Astrocyte of the cerebellum (primary cell): ENCODE measurements around the gene ZBTB46.

ENCODE experiments used
- DNase-seq: peaks from one replicate; pipeline ENCODE4 v3.0.0-alpha.2; 2011; ENCODE audit warnings: low read depth
- H3K4me3 ChIP-seq: 2 replicates; pipeline ENCODE4 v1.5.1; 2011; ENCODE audit warnings: mild to moderate bottlenecking, low read depth, low read length, moderate library complexity
- in situ Hi-C: cut with HindIII; loops from 2 replicates; pipeline ENCODE4 v1.10.0; 2017; ENCODE audit warnings: low sequenced_read_pairs
- TF ChIP-seq, protein P1 (sequence below): IDR thresholded peaks from 2 replicates; pipeline ENCODE4 v1.5.1; 2012; ENCODE audit warnings: low read length, low read depth, moderate library complexity, mild to moderate bottlenecking; ENCODE audit errors: missing control alignments

Gene ZBTB46

DNA sequence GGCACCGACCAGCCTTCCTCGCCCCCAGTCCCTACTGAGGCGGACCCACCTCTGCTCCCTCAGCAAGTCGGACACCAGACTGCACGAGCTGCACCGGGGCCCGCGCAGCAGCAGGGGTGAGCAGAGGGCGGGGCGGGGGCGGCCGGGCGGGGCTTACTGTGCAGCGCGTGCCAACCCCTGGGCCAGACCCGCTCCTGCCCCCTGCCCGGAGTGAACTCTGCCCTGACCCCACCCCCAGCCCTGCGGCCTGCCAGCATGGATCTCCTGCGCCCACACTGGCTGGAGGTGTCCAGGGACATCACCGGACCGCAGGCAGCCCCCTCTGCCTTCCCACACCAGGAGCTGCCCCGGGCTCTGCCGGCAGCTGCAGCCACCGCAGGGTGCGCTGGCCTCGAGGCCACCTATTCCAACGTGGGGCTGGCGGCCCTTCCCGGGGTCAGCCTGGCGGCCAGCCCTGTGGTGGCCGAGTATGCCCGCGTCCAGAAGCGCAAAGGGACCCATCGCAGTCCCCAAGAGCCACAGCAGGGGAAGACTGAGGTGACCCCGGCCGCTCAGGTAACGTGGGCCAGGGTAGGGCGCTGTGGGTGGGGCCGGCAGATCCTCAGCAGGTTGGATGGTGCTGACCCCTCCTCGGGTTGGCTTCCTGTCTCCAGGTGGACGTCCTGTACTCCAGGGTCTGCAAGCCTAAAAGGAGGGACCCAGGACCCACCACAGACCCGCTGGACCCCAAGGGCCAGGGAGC, 92.9 kb downstream of the ZBTB46 start:
- DNase-seq: no peak
- H3K4me3 ChIP-seq: no peak overlapping the region
- in situ Hi-C loops: no loop called here
- TF ChIP-seq, protein P1, sequence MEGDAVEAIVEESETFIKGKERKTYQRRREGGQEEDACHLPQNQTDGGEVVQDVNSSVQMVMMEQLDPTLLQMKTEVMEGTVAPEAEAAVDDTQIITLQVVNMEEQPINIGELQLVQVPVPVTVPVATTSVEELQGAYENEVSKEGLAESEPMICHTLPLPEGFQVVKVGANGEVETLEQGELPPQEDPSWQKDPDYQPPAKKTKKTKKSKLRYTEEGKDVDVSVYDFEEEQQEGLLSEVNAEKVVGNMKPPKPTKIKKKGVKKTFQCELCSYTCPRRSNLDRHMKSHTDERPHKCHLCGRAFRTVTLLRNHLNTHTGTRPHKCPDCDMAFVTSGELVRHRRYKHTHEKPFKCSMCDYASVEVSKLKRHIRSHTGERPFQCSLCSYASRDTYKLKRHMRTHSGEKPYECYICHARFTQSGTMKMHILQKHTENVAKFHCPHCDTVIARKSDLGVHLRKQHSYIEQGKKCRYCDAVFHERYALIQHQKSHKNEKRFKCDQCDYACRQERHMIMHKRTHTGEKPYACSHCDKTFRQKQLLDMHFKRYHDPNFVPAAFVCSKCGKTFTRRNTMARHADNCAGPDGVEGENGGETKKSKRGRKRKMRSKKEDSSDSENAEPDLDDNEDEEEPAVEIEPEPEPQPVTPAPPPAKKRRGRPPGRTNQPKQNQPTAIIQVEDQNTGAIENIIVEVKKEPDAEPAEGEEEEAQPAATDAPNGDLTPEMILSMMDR: no peak

DNA sequence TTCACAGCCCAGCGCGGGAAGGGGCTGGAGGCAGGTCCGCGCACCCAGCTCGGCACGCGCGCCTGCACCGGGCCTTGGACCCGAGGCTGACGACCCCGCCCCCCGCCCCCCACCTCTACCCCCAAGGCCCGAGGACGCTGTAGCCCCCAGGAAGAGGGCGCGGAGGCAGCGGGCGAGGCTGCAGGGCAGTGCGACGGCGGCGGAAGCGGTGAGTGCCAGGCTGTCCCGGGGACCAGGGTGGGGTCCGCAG, 93.4 kb downstream of the ZBTB46 start:
- no peak overlapping the region for H3K4me3 ChIP-seq
- in situ Hi-C loops: no loop called here
- DNase-seq: no peak
- TF ChIP-seq, protein P1: no peak

DNA sequence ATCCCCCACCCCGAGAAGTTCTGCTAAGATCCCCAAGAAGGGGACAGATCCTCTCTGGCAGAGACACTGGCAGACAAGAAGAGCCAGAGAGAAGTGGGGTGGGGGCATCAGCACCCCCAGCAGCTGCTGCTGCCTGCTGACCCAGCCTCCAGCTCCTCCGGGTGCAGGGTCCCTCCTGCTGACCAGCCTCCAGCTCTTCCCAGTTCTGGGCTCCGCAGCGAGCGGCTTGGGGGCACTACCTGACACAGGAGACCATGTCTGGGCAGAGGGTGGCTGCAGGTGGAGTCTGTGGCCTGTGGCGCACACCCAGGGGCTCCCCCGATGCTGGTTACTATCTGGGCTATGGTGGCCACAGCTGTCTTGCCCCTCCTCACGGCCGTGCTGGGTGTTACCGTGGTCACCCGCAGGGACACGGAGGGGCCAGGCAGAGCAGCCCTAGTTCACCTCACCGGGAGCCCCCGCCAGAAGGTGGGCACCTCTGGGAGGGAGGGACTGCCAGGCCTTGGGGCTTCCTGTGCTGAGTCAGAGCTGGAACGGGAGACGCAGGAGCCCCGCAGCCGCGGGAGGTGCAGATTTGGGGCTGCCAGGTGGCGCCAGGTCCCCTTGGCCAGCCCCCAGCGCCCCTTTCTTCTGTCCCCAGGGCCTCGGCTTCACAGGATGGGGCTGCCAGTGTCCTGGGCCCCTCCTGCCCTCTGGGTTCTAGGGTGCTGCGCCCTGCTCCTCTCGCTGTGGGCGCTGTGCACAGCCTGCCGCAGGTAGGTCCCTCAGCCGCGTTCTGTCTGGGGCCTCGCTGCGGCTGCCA, 94.0 kb downstream of the ZBTB46 start:
- no peak overlapping the region for H3K4me3 ChIP-seq
- DNase-seq: no peak
- TF ChIP-seq, protein P1: no peak
- in situ Hi-C loops: no loop called here

DNA sequence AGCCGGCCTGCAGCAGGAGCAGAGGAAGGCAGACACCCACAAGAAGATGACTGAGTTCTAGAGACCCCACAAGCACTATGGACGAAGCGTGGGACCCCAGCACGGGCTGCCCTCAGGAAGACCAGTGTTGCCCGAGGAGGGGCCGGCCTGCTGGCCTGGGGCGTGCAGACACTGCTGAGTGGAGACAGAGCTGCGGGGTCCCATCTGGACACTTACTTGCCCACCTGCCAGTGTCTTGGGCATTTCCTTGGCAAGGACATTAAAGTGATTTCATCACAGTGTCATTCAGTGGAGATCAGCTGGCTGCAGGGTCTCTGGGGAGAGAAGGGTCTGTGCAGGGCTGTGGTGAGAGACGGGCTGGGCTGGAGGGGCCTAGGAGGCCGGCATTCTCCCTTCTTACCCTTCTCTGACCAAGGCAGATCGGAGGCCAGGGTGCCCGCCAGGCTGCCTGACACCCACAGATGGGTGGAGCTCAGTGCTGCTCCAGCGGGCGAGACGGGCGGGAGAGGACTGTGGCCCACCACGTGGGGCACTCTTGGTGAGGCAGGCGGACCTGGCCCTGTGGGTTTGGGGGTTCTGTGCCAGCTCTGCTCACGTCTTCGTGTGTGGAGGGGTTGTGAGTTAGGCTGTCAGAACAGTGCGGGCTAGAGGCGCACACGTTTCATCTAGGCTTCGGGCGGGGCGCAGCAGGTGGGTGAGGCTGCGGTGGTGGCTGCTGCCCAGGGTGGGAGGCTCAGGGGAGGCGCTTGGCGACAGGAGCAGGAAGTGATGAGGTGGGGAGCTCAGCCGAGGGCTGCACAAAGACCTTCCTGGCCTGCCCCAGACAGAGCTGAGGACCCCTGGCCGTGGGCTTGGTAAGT, 95.0 kb downstream of the ZBTB46 start, which contains the start of gene LIME1:
LIME1 (plus strand) TSS at position 806 of the 860 bp plus-strand sequence. CDS start 886 bp downstream, outside the sequence.
- in situ Hi-C loops: no loop called here
- no peak within 1 kb of the TSS for H3K4me3 ChIP-seq
- TF ChIP-seq, protein P1: no peak
- no peak for DNase-seq

DNA sequence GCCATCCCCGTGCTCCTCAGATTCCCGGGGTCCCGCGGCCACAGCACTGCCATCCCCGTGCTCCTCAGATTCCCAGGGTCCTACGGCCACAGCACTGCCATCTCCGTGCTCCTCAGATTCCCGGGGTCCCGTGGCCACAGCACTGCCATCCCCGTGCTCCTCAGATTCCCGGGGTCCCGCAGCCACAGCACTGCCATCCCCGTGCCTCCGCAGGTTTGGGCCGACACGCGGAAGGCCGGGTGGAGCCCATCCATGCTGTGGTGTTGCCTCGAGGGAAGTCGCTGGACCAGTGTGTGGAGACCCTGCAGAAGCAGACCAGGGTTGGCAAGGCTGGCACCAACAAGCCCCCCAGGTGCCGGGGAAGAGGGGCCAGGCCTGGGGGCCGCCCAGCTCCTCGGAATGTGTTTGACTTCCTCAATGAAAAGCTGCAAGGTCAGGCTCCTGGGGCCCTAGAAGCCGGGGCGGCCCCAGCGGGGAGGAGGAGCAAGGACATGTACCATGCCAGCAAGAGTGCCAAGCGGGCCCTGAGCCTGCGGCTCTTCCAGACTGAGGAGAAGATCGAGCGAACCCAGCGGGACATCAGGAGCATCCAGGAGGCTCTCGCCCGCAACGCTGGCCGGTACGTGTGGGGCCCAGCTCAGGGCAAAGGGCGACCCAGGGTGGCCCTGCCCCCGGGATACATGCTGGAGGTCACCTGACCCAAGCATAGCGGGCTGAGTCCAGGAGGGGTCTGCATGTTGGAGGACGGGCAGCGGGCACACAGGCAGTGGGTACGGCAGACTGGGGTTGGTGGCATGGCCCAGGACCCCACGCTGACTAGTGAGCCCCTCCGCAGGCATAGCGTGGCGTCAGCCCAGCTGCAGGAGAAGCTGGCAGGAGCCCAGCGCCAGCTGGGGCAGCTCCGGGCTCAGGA, 95.9 kb downstream of the ZBTB46 start:
- DNase-seq: no peak
- TF ChIP-seq, protein P1: no peak
- in situ Hi-C loops: no loop called here
- no peak overlapping the region for H3K4me3 ChIP-seq
